Loucy (cell line): ENCODE measurements around the gene PTCHD1.

ENCODE experiments used
- H2AFZ ChIP-seq: fragments of 200-600 bp; sonication (generic); 2 replicates; pipeline ENCODE4 v1.6.0; 2016; ENCODE audit warnings: antibody characterized with exemption, mild to moderate bottlenecking, low read length, moderate library complexity
- H3F3A ChIP-seq: fragments of 200-600 bp; 2 replicates; pipeline ENCODE4 v1.6.0; 2016; ENCODE audit warnings: antibody characterized with exemption, low read depth, mild to moderate bottlenecking
- H3K27me3 ChIP-seq: fragments of 200-600 bp; sonication (generic); 2 replicates; pipeline ENCODE4 v1.6.1; 2014; ENCODE audit warnings: low read length, mild to moderate bottlenecking; ENCODE audit not compliant: insufficient read depth, poor library complexity, severe bottlenecking
- H3K36me3 ChIP-seq: fragments of 200-600 bp; sonication (generic); 2 replicates; pipeline ENCODE4 v1.6.1; 2016; ENCODE audit warnings: low read length; ENCODE audit not compliant: insufficient read depth
- H3K4me1 ChIP-seq: fragments of 200-600 bp; sonication (generic); 2 replicates; pipeline ENCODE4 v1.5.1; 2014; ENCODE audit warnings: low read length, mild to moderate bottlenecking; ENCODE audit not compliant: insufficient read depth, poor library complexity, severe bottlenecking
- H3K4me2 ChIP-seq: fragments of 200-600 bp; sonication (generic); 2 replicates; pipeline ENCODE4 v1.6.0; 2014; ENCODE audit warnings: antibody characterized with exemption, low read length, low read depth, mild to moderate bottlenecking; ENCODE audit not compliant: poor library complexity, severe bottlenecking
- H3K4me3 ChIP-seq: fragments of 200-600 bp; sonication (generic); 2 replicates; pipeline ENCODE4 v1.5.1; 2014; ENCODE audit warnings: low read length, mild to moderate bottlenecking, mixed read lengths; ENCODE audit not compliant: poor library complexity, severe bottlenecking
- H3K79me2 ChIP-seq: fragments of 200-600 bp; sonication (generic); 2 replicates; pipeline ENCODE4 v1.6.1; 2014; ENCODE audit warnings: low read length; ENCODE audit not compliant: insufficient read depth
- H3K9ac ChIP-seq: fragments of 200-600 bp; sonication (generic); 2 replicates; pipeline ENCODE4 v1.6.0; 2014; ENCODE audit warnings: mild to moderate bottlenecking, low read depth, low read length, moderate library complexity; ENCODE audit not compliant: poor library complexity, severe bottlenecking
- H3K9me2 ChIP-seq: fragments of 200-600 bp; sonication (generic); replicated peaks from 2 replicates; pipeline ENCODE4 v1.6.1; 2016; ENCODE audit warnings: low read depth, low read length, mixed read lengths
- H3K9me3 ChIP-seq: fragments of 200-600 bp; sonication (generic); 2 replicates; pipeline ENCODE4 v1.6.1; 2014; ENCODE audit warnings: mild to moderate bottlenecking, antibody characterized with exemption, low read length, low read depth; ENCODE audit not compliant: insufficient read depth
- H4K20me1 ChIP-seq: fragments of 200-600 bp; sonication (generic); 2 replicates; pipeline ENCODE4 v1.6.0; 2014; ENCODE audit warnings: antibody characterized with exemption, low read length, mild to moderate bottlenecking; ENCODE audit not compliant: insufficient read depth, poor library complexity, severe bottlenecking
- CTCF ChIP-seq: fragments of 200-600 bp; sonication (generic); conservative IDR thresholded peaks from 2 replicates; pipeline ENCODE4 v1.5.1; 2014; ENCODE audit warnings: mild to moderate bottlenecking, antibody characterized with exemption, low read length
- EZH2phosphoT487 ChIP-seq: fragments of 200-600 bp; IDR thresholded peaks from 2 replicates; pipeline ENCODE4 v1.6.1; 2018; ENCODE audit warnings: antibody characterized with exemption, mild to moderate bottlenecking, moderate library complexity, borderline replicate concordance

PTCHD1 gene

GRCh38 chrX:23394421-23394820 lies 59.8 kb downstream of the PTCHD1 start:
- H4K20me1 ChIP-seq, result no peaks in the 10 kb centered on the region
- no peak overlapping the region for H2AFZ ChIP-seq
- no peaks in the 10 kb centered on the region for H3K9me2 ChIP-seq
- no peak overlapping the region for H3K4me2 ChIP-seq
- no peak for TF ChIP-seq EZH2phosphoT487
- TF ChIP-seq CTCF, result no peak
- H3F3A ChIP-seq, result no peaks in the 10 kb centered on the region
- no peaks in the 10 kb centered on the region for H3K79me2 ChIP-seq
- no peaks in the 10 kb centered on the region for H3K36me3 ChIP-seq
- no peaks in the 10 kb centered on the region for H3K4me1 ChIP-seq
- no peaks in the 10 kb centered on the region for H3K9me3 ChIP-seq
- H3K9ac ChIP-seq, result no peak overlapping the region
- H3K4me3 ChIP-seq, result no peak overlapping the region
- no peaks in the 10 kb centered on the region for H3K27me3 ChIP-seq

GRCh38 chrX:23396263-23396662 lies 61.6 kb downstream of the PTCHD1 start:
- Histone ChIP-seq H3K36me3 (no peaks in the 10 kb centered on the region), H3K4me2 (no peak overlapping the region), H4K20me1 (no peaks in the 10 kb centered on the region), H3K9ac (no peak overlapping the region), H3K9me3 (no peaks in the 10 kb centered on the region), H3K79me2 (no peaks in the 10 kb centered on the region), H3K9me2 (no peaks in the 10 kb centered on the region), H3K4me3 (no peak overlapping the region), H2AFZ (no peak overlapping the region), H3K4me1 (no peaks in the 10 kb centered on the region), H3K27me3 (no peaks in the 10 kb centered on the region), H3F3A (no peaks in the 10 kb centered on the region)
- TF ChIP-seq CTCF (no peak), EZH2phosphoT487 (no peak)

- TF ChIP-seq CTCF (no peak), EZH2phosphoT487 (no peak)
- Histone ChIP-seq H3K27me3 (no peaks in the 10 kb centered on the region), H3K9me3 (no peaks in the 10 kb centered on the region), H3K79me2 (no peaks in the 10 kb centered on the region), H2AFZ (no peak overlapping the region), H3K4me2 (no peak overlapping the region), H4K20me1 (no peaks in the 10 kb centered on the region), H3K9me2 (no peaks in the 10 kb centered on the region), H3K36me3 (no peaks in the 10 kb centered on the region), H3F3A (no peaks in the 10 kb centered on the region), H3K4me3 (no peak overlapping the region), H3K4me1 (no peaks in the 10 kb centered on the region), H3K9ac (no peak overlapping the region)
These were observed 63.9 kb downstream of the PTCHD1 start for GRCh38 chrX:23398570-23398969.
